ENCODE results near the gene NME3. TPM values are rescaled to one million over a fixed set of nuclear protein-coding genes. Genes with fewer than 3 reads are reported as not detected.

NME3 gene
- total RNA-seq, 1 experiment from 2014 or later = 49.0 TPM

- Histone ChIP-seq H4K20me1 (ENCODE audit: insufficient read depth) (no peaks in the 10 kb centered on the region), H3K27me3 (ENCODE audit: insufficient read depth, low read depth) (no peaks in the 10 kb centered on the region), H3K27ac (no peak overlapping the region), H2AFZ (no peak overlapping the region), H3K4me3 (no peak overlapping the region), H3K36me3 (ENCODE audit: low read depth) (no peaks in the 10 kb centered on the region; the same call in 1 of the 2 replicates), H3K79me2 (ENCODE audit: low read depth) (0 out of 2 replicates have a peak, but pooled peaks cover 3% of the 10 kb centered on the region), H3K4me1 (replicated peaks; ENCODE audit: insufficient read depth) (peaks cover 35% of the 10 kb centered on the region), H3F3A (ENCODE audit: insufficient read depth, low read depth) (peaks cover 27% of the 10 kb centered on the region), H3K4me2 (no peak overlapping the region), H3K9me3 (ENCODE audit: insufficient read depth, low read depth) (no peaks in the 10 kb centered on the region), H3K9me2 (ENCODE audit: insufficient read depth) (no peaks in the 10 kb centered on the region)
- intact Hi-C loops (cut with micrococcal nuclease; ENCODE audit: unreplicated experiment) = no loop called here
- no TSS peak for BruUV-seq (replicated peaks)
- ChIA-PET CTCF (interaction anchor here (0.7 kb wide), 1 partner anchor 92 kb away, joined by 5 read pairs; no protein-coding TSS in a partner anchor), POLR2A (ENCODE audit: unreplicated experiment) (no interaction called here)
- no peak for DNase-seq
- no peak for TF ChIP-seq EZH2 (IDR thresholded peaks at IDR 0.05; ENCODE audit: low read depth)
- TF ChIP-seq, protein P1, sequence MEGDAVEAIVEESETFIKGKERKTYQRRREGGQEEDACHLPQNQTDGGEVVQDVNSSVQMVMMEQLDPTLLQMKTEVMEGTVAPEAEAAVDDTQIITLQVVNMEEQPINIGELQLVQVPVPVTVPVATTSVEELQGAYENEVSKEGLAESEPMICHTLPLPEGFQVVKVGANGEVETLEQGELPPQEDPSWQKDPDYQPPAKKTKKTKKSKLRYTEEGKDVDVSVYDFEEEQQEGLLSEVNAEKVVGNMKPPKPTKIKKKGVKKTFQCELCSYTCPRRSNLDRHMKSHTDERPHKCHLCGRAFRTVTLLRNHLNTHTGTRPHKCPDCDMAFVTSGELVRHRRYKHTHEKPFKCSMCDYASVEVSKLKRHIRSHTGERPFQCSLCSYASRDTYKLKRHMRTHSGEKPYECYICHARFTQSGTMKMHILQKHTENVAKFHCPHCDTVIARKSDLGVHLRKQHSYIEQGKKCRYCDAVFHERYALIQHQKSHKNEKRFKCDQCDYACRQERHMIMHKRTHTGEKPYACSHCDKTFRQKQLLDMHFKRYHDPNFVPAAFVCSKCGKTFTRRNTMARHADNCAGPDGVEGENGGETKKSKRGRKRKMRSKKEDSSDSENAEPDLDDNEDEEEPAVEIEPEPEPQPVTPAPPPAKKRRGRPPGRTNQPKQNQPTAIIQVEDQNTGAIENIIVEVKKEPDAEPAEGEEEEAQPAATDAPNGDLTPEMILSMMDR (conservative IDR thresholded peaks at IDR 0.05) = no peak
Measured at GRCh38 chr16:1749152-1750117, 21.9 kb downstream of the NME3 start.

- H3K4me1 ChIP-seq (replicated peaks; ENCODE audit: insufficient read depth) = peaks cover 49% of the 10 kb centered on the region
- H3K9me3 ChIP-seq (ENCODE audit: insufficient read depth, low read depth) = no peaks in the 10 kb centered on the region
- BruUV-seq (replicated peaks) = no TSS peak
- no peaks in the 10 kb centered on the region for H3K9me2 ChIP-seq (ENCODE audit: insufficient read depth)
- H3K27me3 ChIP-seq (ENCODE audit: insufficient read depth, low read depth) = no peaks in the 10 kb centered on the region
- peaks cover 36% of the 10 kb centered on the region for H3F3A ChIP-seq (ENCODE audit: insufficient read depth, low read depth)
- intact Hi-C loops (cut with micrococcal nuclease; ENCODE audit: unreplicated experiment) = loop anchor here (2.0 kb wide), 1 partner anchor 69 kb away; the partner anchor contains the start of gene JPT2
- no peak for TF ChIP-seq EZH2 (IDR thresholded peaks at IDR 0.05; ENCODE audit: low read depth)
- TF ChIP-seq, protein P1 (conservative IDR thresholded peaks at IDR 0.05) = no peak
- DNase-seq = no peak
- H2AFZ ChIP-seq = no peak overlapping the region
- ChIA-PET POLR2A (ENCODE audit: unreplicated experiment) (no interaction called here), CTCF (no interaction called here)
- H3K79me2 ChIP-seq (ENCODE audit: low read depth) = 0 out of 2 replicates have a peak, but pooled peaks cover 3% of the 10 kb centered on the region
- H3K36me3 ChIP-seq (ENCODE audit: low read depth) = no peaks in the 10 kb centered on the region; the same call in 1 of the 2 replicates
- no peaks in the 10 kb centered on the region for H4K20me1 ChIP-seq (ENCODE audit: insufficient read depth)
- no peak overlapping the region for H3K4me2 ChIP-seq
- H3K27ac ChIP-seq = no peak overlapping the region
- H3K4me3 ChIP-seq = no peak overlapping the region
Measured at GRCh38 chr16:1747934-1748333, 23.4 kb downstream of the NME3 start.

GRCh38 chr16:1746693-1747195 is 24.6 kb downstream of the NME3 start:
- Histone ChIP-seq H4K20me1 (ENCODE audit: insufficient read depth) (no peaks in the 10 kb centered on the region), H2AFZ (0 out of 2 replicates have a peak overlapping the region, but pooled peaks have one; percentile 49), H3K9me3 (ENCODE audit: insufficient read depth, low read depth) (no peaks in the 10 kb centered on the region), H3K4me3 (peak overlapping the region; percentile 47; the same call in 1 of the 2 replicates), H3K4me1 (replicated peaks; ENCODE audit: insufficient read depth) (peaks cover 49% of the 10 kb centered on the region), H3K79me2 (ENCODE audit: low read depth) (0 out of 2 replicates have a peak, but pooled peaks cover 3% of the 10 kb centered on the region), H3K36me3 (ENCODE audit: low read depth) (no peaks in the 10 kb centered on the region; the same call in 1 of the 2 replicates), H3K27me3 (ENCODE audit: insufficient read depth, low read depth) (no peaks in the 10 kb centered on the region), H3K9me2 (ENCODE audit: insufficient read depth) (no peaks in the 10 kb centered on the region), H3K27ac (peak overlapping the region; percentile 100), H3K4me2 (peak overlapping the region; percentile 88), H3F3A (ENCODE audit: insufficient read depth, low read depth) (peaks cover 36% of the 10 kb centered on the region)
- CTCF ChIA-PET = interaction anchor here (0.5 to 1.7 kb wide), 4 partner anchors 21 to 55 kb away, joined by 3 to 6 read pairs (median 4); partner anchors contain the start of genes EME2 and MRPS34
- TF ChIP-seq, protein P1 (conservative IDR thresholded peaks at IDR 0.05) = no peak; the same call in 1 of the 2 replicates
- TF ChIP-seq EZH2 (IDR thresholded peaks at IDR 0.05; ENCODE audit: low read depth) = no peak
- intact Hi-C loops (cut with micrococcal nuclease; ENCODE audit: unreplicated experiment) = loop anchor here (1.0 to 2.0 kb wide), 2 partner anchors 39 to 68 kb away; partner anchors contain the start of gene JPT2
- no TSS peak for BruUV-seq (replicated peaks)
- POLR2A ChIA-PET (ENCODE audit: unreplicated experiment) = interaction anchor here (1.1 to 1.6 kb wide), 3 partner anchors 25 to 36 kb away, joined by 3 to 11 read pairs (median 9); partner anchors contain the start of genes NUBP2 and SPSB3
- peak; percentile 58 to 75 for DNase-seq
